Neural cell (in vitro differentiated cells): ENCODE results near the gene POLR2C. TPM values are rescaled to one million over a fixed set of nuclear protein-coding genes. Genes with fewer than 3 reads are reported as not detected.

Source experiments
- H2AFZ ChIP-seq: fragments of 200-600, 300-800 bp; sonication (generic), shearing (Covaris generic); 2 replicates; pipeline ENCODE4 v1.6.0; 2014; ENCODE audit warnings: low read depth, mild to moderate bottlenecking, antibody characterized with exemption, low read length, moderate library complexity
- H3F3A ChIP-seq: fragments of 200-600 bp; shearing (Covaris generic); 2 replicates; pipeline ENCODE4 v1.6.1; 2016; ENCODE audit warnings: mild to moderate bottlenecking, moderate library complexity, mixed read lengths, antibody characterized with exemption, low read length; ENCODE audit not compliant: insufficient read depth, poor library complexity, severe bottlenecking
- H3K27ac ChIP-seq: fragments of 200-600, 300-800 bp; sonication (generic), shearing (Covaris generic); 2 replicates; pipeline ENCODE4 v1.5.1; 2014; ENCODE audit warnings: mild to moderate bottlenecking, low read length, moderate library complexity
- H3K27me3 ChIP-seq: fragments of 300-800, 200-600 bp; sonication (generic), shearing (Covaris generic); 2 replicates; pipeline ENCODE4 v1.6.0; 2014; ENCODE audit warnings: mild to moderate bottlenecking, low read depth, low read length, moderate library complexity; ENCODE audit not compliant: insufficient read depth
- H3K36me3 ChIP-seq: fragments of 300-800, 200-600 bp; sonication (generic), shearing (Covaris generic); 2 replicates; pipeline ENCODE4 v1.5.1; 2014; ENCODE audit warnings: mild to moderate bottlenecking, antibody characterized with exemption, low read length, moderate library complexity; ENCODE audit not compliant: insufficient read depth
- H3K4me2 ChIP-seq: fragments of 300-800, 200-600 bp; sonication (generic), shearing (Covaris generic); 2 replicates; pipeline ENCODE4 v1.6.0; 2014; ENCODE audit warnings: mild to moderate bottlenecking, low read length
- H3K4me3 ChIP-seq: fragments of 300-800, 200-600 bp; sonication (generic), shearing (Covaris generic); 2 replicates; pipeline ENCODE4 v1.5.1; 2014; ENCODE audit warnings: mild to moderate bottlenecking, low read length, moderate library complexity
- H3K79me2 ChIP-seq: fragments of 200-600 bp; shearing (Covaris generic); replicated peaks from 2 replicates; pipeline ENCODE4 v1.6.0; 2014; ENCODE audit warnings: mild to moderate bottlenecking, low read length, moderate library complexity; ENCODE audit not compliant: insufficient read depth
- H3K9ac ChIP-seq: fragments of 300-800, 200-600 bp; sonication (generic), shearing (Covaris generic); 2 replicates; pipeline ENCODE4 v1.6.1; 2016; ENCODE audit warnings: mild to moderate bottlenecking, low read length, mixed read lengths
- H3K9me2 ChIP-seq: fragments of 200-600 bp; shearing (Covaris generic); 2 replicates; pipeline ENCODE4 v1.6.1; 2016; ENCODE audit warnings: mild to moderate bottlenecking, low read length, mixed read lengths; ENCODE audit not compliant: insufficient read depth
- H3K9me3 ChIP-seq: fragments of 200-600, 300-800 bp; sonication (generic), shearing (Covaris generic); 2 replicates; pipeline ENCODE4 v1.6.1; 2016; ENCODE audit warnings: mild to moderate bottlenecking, mixed run types, low read length, moderate library complexity, mixed read lengths
- H4K20me1 ChIP-seq: fragments of 200-600 bp; shearing (Covaris generic); 2 replicates; pipeline ENCODE4 v1.6.1; 2016; ENCODE audit warnings: mild to moderate bottlenecking, mixed run types; ENCODE audit not compliant: insufficient read depth
- EP300 ChIP-seq: fragments of 450-650 bp; conservative IDR thresholded peaks from 2 replicates; pipeline ENCODE4 v1.6.1; 2014; ENCODE audit warnings: antibody characterized with exemption, mild to moderate bottlenecking, moderate library complexity; ENCODE audit not compliant: poor library complexity, severe bottlenecking
- EZH2 ChIP-seq: fragments of 200-600, 300-800 bp; shearing (Covaris generic), sonication (generic); IDR thresholded peaks from 2 replicates; pipeline ENCODE4 v1.6.1; 2014; ENCODE audit warnings: antibody characterized with exemption, low read length, borderline replicate concordance, mild to moderate bottlenecking; ENCODE audit not compliant: insufficient read depth, poor library complexity, severe bottlenecking
- MXI1 ChIP-seq: fragments of 450-650 bp; conservative IDR thresholded peaks from 2 replicates; pipeline ENCODE4 v1.6.1; 2014; ENCODE audit warnings: antibody characterized with exemption, mild to moderate bottlenecking; ENCODE audit not compliant: poor library complexity, severe bottlenecking
- POLR2AphosphoS5 ChIP-seq: IDR thresholded peaks from 2 replicates; pipeline ENCODE4 v1.6.1; 2012
- RAD21 ChIP-seq: fragments of 450-650 bp; conservative IDR thresholded peaks from 2 replicates; pipeline ENCODE4 v1.6.1; 2014; ENCODE audit warnings: antibody characterized with exemption, mild to moderate bottlenecking, moderate library complexity
- SMC3 ChIP-seq: fragments of 450-650 bp; conservative IDR thresholded peaks from 2 replicates; pipeline ENCODE4 v1.6.1; 2014; ENCODE audit warnings: antibody characterized with exemption, mild to moderate bottlenecking, moderate library complexity; ENCODE audit not compliant: poor library complexity
- TAF1 ChIP-seq: IDR thresholded peaks from 2 replicates; pipeline ENCODE4 v1.6.1; 2012; ENCODE audit warnings: low read depth
- polyA plus RNA-seq: library from polyadenylated mRNA; depleted of rRNA; stranded (reverse); fragments of >200 nt; gene quantifications from 2 replicates; pipeline ENCODE4 v1.2.3, GENCODE V29; 2014
- TF ChIP-seq, protein P1 (sequence below): fragments of 450-650 bp; IDR thresholded peaks from 2 replicates; pipeline ENCODE4 v1.5.1; 2014; ENCODE audit warnings: antibody characterized with exemption, mild to moderate bottlenecking, moderate library complexity; ENCODE audit not compliant: poor library complexity, severe bottlenecking
- TF ChIP-seq, protein P2 (sequence below): IDR thresholded peaks from 2 replicates; pipeline ENCODE4 v1.6.1; 2012; ENCODE audit warnings: borderline replicate concordance

Gene POLR2C
- polyA plus RNA-seq, 1 donor from 2014 or later: 109 TPM

GRCh38 chr16:57423152-57423551 is 39.3 kb upstream of the POLR2C start:
- H3K27ac ChIP-seq: no peak overlapping the region
- H3K27me3 ChIP-seq: no peaks in the 10 kb centered on the region
- no peaks in the 10 kb centered on the region for H3K9me3 ChIP-seq
- no peaks in the 10 kb centered on the region for H3K36me3 ChIP-seq
- H2AFZ ChIP-seq: no peak overlapping the region
- no peak overlapping the region for H3K4me2 ChIP-seq
- H3K4me3 ChIP-seq: no peak overlapping the region
- no peak for TF ChIP-seq TAF1
- no peak for TF ChIP-seq MXI1
- no peak for TF ChIP-seq SMC3
- TF ChIP-seq EP300: no peak
- TF ChIP-seq EZH2: no peak
- TF ChIP-seq, protein P1, sequence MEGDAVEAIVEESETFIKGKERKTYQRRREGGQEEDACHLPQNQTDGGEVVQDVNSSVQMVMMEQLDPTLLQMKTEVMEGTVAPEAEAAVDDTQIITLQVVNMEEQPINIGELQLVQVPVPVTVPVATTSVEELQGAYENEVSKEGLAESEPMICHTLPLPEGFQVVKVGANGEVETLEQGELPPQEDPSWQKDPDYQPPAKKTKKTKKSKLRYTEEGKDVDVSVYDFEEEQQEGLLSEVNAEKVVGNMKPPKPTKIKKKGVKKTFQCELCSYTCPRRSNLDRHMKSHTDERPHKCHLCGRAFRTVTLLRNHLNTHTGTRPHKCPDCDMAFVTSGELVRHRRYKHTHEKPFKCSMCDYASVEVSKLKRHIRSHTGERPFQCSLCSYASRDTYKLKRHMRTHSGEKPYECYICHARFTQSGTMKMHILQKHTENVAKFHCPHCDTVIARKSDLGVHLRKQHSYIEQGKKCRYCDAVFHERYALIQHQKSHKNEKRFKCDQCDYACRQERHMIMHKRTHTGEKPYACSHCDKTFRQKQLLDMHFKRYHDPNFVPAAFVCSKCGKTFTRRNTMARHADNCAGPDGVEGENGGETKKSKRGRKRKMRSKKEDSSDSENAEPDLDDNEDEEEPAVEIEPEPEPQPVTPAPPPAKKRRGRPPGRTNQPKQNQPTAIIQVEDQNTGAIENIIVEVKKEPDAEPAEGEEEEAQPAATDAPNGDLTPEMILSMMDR: no peak
- no peak for TF ChIP-seq POLR2AphosphoS5
- TF ChIP-seq, protein P2, sequence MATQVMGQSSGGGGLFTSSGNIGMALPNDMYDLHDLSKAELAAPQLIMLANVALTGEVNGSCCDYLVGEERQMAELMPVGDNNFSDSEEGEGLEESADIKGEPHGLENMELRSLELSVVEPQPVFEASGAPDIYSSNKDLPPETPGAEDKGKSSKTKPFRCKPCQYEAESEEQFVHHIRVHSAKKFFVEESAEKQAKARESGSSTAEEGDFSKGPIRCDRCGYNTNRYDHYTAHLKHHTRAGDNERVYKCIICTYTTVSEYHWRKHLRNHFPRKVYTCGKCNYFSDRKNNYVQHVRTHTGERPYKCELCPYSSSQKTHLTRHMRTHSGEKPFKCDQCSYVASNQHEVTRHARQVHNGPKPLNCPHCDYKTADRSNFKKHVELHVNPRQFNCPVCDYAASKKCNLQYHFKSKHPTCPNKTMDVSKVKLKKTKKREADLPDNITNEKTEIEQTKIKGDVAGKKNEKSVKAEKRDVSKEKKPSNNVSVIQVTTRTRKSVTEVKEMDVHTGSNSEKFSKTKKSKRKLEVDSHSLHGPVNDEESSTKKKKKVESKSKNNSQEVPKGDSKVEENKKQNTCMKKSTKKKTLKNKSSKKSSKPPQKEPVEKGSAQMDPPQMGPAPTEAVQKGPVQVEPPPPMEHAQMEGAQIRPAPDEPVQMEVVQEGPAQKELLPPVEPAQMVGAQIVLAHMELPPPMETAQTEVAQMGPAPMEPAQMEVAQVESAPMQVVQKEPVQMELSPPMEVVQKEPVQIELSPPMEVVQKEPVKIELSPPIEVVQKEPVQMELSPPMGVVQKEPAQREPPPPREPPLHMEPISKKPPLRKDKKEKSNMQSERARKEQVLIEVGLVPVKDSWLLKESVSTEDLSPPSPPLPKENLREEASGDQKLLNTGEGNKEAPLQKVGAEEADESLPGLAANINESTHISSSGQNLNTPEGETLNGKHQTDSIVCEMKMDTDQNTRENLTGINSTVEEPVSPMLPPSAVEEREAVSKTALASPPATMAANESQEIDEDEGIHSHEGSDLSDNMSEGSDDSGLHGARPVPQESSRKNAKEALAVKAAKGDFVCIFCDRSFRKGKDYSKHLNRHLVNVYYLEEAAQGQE: no peak
- no peak for TF ChIP-seq RAD21
- H4K20me1 ChIP-seq: no peaks in the 10 kb centered on the region
- no peak overlapping the region for H3K9ac ChIP-seq
- H3K79me2 ChIP-seq: no peaks in the 10 kb centered on the region
- H3F3A ChIP-seq: no peaks in the 10 kb centered on the region
- H3K9me2 ChIP-seq: no peaks in the 10 kb centered on the region

- no peaks in the 10 kb centered on the region for H4K20me1 ChIP-seq
- no peak overlapping the region for H3K27ac ChIP-seq
Measured at GRCh38 chr16:57424583-57424982, 37.9 kb upstream of the POLR2C start.

DNA sequence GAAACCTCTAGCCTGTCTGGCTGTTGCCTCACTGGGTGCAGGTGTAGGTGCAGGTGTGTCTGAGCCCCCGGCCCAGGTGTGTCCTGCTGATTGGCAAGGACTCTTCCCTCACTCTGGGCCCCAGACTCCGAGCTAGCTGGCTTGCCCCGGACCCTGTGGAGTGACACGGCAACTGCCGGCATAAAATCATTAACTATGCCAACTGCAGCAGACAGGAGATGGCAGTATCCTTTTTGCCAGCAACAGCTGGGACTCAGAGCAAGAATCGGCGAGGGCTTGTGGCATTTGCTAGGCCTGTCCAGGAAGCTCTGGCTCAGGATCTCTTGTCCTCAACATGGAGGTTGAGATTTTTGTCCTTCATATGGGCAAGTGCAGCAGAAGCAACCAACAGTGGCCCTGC is 36.1 kb upstream of the POLR2C start:
- H3K9ac ChIP-seq: no peak overlapping the region
- H3F3A ChIP-seq: no peaks in the 10 kb centered on the region
- no peaks in the 10 kb centered on the region for H3K27me3 ChIP-seq
- no peak overlapping the region for H3K27ac ChIP-seq
- no peak overlapping the region for H2AFZ ChIP-seq
- no peaks in the 10 kb centered on the region for H3K79me2 ChIP-seq
- H3K4me3 ChIP-seq: no peak overlapping the region
- H3K9me2 ChIP-seq: no peaks in the 10 kb centered on the region
- H3K4me2 ChIP-seq: no peak overlapping the region
- no peaks in the 10 kb centered on the region for H3K36me3 ChIP-seq
- TF ChIP-seq SMC3 (no peak), RAD21 (no peak), TAF1 (no peak), MXI1 (no peak), POLR2AphosphoS5 (no peak), EZH2 (no peak), EP300 (no peak)
- TF ChIP-seq, protein P2: no peak
- TF ChIP-seq, protein P1: no peak
- no peaks in the 10 kb centered on the region for H3K9me3 ChIP-seq
- no peaks in the 10 kb centered on the region for H4K20me1 ChIP-seq

More at GRCh38 chr16:57424583-57424982, 37.9 kb upstream of the POLR2C start:
- Histone ChIP-seq H3K9me2 (no peaks in the 10 kb centered on the region), H3K79me2 (no peaks in the 10 kb centered on the region), H3K36me3 (no peaks in the 10 kb centered on the region), H3K27me3 (no peaks in the 10 kb centered on the region), H3K4me2 (no peak overlapping the region), H3K9me3 (no peaks in the 10 kb centered on the region), H3K4me3 (no peak overlapping the region), H3F3A (no peaks in the 10 kb centered on the region), H2AFZ (no peak overlapping the region), H3K9ac (no peak overlapping the region)
- TF ChIP-seq MXI1: no peak
